Activated CD8-positive, alpha-beta memory T cell treated with anti-CD3 and anti-CD28 coated beads, Interleukin-2, amount 50 U/mL, for 4 hours (primary cell): Measurements from ENCODE around the gene COG7.
"Not testable (repeated sequence)": the region's sequence is repeated elsewhere in the genome, so short reads cannot be mapped to it uniquely, and the experiment has no call there.

ENCODE experiments used
- DNase-seq: peaks from one replicate; pipeline ENCODE4 v3.0.0-alpha.2; 2020

Gene COG7

GRCh38 chr16:23408823-23409298 is 44.1 kb downstream of the COG7 start:
- DNase-seq: no peak

- DNase-seq: no peak
Observed at GRCh38 chr16:23408242-23408822, 44.7 kb downstream of the COG7 start.

- DNase-seq: no peak
Observed at GRCh38 chr16:23407436-23408127, 45.4 kb downstream of the COG7 start.

GRCh38 chr16:23406546-23407240 is 46.3 kb downstream of the COG7 start:
- no peak for DNase-seq

GRCh38 chr16:23406024-23406423 is 47.0 kb downstream of the COG7 start:
- DNase-seq: no peak

- DNase-seq: no peak
Observed at GRCh38 chr16:23403547-23403946, 49.4 kb downstream of the COG7 start.

- DNase-seq: no peak
Observed at GRCh38 chr16:23402100-23402499, 50.9 kb downstream of the COG7 start.

- no peak for DNase-seq
Observed at GRCh38 chr16:23401139-23401538, 51.9 kb downstream of the COG7 start.

GRCh38 chr16:23400447-23400846 is 52.5 kb downstream of the COG7 start:
- not testable (repeated sequence) for DNase-seq

GRCh38 chr16:23398987-23399805 is 53.8 kb downstream of the COG7 start:
- no peak for DNase-seq

GRCh38 chr16:23397464-23397863 is 55.5 kb downstream of the COG7 start:
- DNase-seq: no peak

- DNase-seq: no peak
Observed at GRCh38 chr16:23395732-23396131, 57.3 kb downstream of the COG7 start.

- DNase-seq: no peak
Observed at GRCh38 chr16:23394141-23394831, 58.7 kb downstream of the COG7 start.

GRCh38 chr16:23392223-23392600 is 60.8 kb downstream of the COG7 start:
- no peak for DNase-seq

- no peak for DNase-seq
Observed at GRCh38 chr16:23391381-23392222, 61.4 kb downstream of the COG7 start.

GRCh38 chr16:23389936-23390335 is 63.1 kb downstream of the COG7 start:
- not testable (repeated sequence) for DNase-seq

GRCh38 chr16:23389201-23389600 is 63.8 kb downstream of the COG7 start:
- DNase-seq: no peak

GRCh38 chr16:23388786-23389185 is 64.2 kb downstream of the COG7 start:
- DNase-seq: no peak

GRCh38 chr16:23387666-23388065 is 65.3 kb downstream of the COG7 start:
- no peak for DNase-seq

GRCh38 chr16:23385441-23385840 is 67.5 kb downstream of the COG7 start:
- no peak for DNase-seq

- DNase-seq: no peak
Observed at GRCh38 chr16:23384878-23385277, 68.1 kb downstream of the COG7 start.

- DNase-seq: no peak
Observed at GRCh38 chr16:23383881-23384280, 69.1 kb downstream of the COG7 start.
